Activated CD4-positive, alpha-beta T cell treated with anti-CD3 and anti-CD28 coated beads, Interleukin-2, amount 50 U/mL, for 24 hours (primary cell): ENCODE measurements around the gene FAM151A.
"Not testable (repeated sequence)": the region's sequence is repeated elsewhere in the genome, so short reads cannot be mapped to it uniquely, and the experiment has no call there.

ENCODE experiments used
- DNase-seq, 2 donors: peaks; one replicate each; pipeline ENCODE4 v3.0.0-alpha.2; 2020; ENCODE audit warnings: low read depth in 1 of 2, low spot score in 1 of 2

The FAM151A gene

DNA sequence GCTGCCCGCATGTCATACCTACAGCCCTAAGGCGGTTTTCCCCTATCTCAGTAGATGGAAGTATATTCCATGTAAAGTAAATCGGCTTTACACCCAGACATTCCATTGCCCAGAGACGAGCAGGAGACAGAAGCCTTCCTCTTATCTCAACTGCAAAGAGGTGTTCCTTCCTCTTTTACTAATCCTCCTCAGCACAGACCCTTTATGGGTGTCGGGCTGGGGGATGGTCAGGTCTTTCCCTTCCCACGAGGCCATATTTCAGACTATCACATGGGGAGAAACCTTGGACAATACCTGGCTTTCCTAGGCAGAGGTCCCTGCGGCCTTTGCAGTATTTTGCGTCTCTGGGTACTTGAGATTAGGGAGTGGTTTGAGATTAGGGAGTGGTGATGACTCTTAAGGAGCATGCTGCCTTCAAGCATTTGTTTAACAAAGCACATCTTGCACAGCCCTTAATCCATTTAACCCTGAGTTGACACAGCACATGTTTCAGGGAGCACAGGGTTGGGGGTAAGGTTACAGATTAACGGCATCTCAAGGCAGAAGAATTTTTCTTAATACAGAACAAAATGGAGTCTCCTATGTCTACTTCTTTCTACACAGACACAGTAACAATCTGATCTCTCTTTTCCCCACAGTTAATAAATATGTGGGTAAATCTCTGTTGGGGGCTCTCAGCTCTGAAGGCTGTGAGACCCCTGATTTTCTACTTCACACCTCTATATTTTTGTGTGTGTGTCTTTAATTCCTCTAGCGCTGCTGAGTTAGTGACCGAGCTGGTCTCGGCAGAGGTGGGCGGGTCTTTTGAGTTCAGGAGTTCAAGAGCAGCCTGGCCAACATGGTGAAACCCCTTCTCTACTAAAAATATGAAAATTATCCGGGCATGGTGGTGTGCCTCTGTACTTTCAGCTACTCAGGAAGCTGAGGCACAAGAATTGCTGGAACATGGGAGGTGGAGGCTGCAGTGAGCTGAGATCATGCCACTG is 13.4 kb upstream of the FAM151A start:
- DNase-seq: not testable (repeated sequence)

DNA sequence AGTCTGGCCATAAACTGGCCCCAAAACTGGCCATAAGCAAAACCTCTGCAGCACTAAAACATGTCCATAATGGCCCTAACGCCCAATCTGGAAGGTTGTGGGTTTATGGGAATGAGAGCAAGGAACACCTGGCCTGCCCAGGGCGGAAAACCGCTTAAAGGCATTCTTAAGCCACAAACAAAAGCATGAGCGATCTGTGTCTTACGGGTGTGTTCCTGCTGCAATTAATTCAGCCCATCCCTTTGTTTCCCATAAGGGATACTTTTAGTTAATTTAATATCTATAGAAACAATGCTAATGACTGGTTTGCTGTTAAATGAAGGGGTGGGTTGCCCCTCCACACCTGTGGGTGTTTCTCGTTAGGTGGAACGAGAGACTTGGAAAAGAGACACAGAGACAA is 12.5 kb upstream of the FAM151A start:
- not testable (repeated sequence) for DNase-seq

DNA sequence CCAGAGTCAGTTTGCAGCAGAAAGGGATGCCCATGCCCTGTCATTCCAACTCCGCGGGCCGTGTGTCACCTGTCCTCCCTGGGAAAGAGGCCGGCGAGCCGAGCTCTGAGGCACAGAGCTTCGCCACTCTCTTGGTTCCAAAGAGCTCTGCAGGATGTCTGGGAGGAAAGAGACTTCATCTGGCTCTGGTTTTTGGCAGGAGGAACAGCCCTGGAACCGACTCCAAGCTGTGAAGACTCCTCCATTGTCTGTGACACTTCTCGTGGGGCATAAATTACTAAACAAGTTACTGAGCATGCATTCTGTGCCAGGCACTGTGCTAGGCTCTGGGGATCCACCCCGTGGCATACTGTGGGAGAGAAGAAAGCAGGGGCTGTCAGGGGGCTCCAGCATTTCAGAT is 3.9 kb upstream of the FAM151A start:
- no peak for DNase-seq

DNA sequence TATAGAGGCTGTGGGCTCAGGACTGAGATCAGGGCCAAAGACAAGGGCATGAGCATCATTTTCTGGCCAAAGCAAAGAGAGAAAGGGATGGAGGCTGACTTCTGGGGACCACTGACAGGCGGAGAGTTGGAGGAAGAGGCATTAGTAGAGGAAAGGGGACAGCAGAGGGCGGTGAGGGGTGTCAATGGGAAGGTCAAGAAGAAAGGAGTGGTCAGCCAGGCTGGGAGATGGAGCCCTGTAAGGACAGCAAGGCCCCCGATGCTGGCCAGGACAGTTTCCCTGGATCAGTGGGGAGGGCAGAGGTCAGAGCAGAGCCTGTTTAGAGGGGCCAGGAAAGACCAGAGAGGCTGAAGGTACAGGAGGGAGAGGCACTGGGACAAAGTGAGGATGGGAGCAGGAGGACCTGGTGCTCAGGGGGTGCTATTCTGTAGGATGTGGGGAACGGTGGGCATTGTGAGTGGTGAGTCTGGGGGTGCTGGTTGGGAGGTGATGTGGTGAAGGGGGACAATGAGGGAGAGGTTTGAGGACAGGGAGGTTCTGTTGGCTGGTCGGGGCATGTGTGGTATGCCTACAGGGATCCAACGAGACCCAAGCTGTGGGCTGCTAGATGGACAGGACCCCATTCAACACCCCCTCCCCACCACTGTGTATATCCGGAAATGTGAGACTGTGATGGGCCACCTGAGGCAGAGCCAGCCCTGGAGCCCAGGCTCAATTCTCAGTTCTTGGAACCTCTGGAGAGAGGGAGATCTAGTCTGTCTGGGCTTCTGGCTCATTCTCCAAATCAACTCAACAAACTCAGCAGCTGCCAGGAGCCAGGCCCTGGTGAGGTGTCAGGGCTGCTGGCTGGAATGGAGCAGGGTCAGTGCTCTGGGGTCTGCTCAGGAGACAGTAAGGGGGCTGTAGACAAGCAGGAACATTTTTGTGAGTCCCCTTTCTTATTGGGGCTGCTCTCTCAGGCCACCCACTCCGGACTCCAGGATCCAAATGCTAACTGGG is 1.4 kb upstream of the FAM151A start:
- no peak for DNase-seq

DNA sequence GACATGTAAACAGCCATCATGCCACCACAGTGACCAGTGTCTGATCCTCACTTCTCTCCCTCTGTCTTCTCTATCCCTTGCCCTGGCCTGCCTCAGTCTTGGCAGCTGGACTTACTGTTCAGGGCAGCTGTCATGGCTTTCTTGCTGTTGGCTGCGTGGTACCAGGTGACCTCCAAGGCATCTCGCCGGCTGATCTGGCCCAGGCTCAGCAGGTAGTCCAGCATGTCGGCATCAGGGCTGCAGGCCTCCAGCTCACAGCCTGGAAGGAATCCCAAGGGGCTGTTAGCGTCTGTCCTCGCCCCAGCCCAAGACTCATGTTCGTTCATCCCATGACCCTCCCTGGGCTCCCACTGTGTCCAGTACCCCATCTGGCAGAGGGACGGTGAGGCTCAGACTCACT is 3.6 kb downstream of the FAM151A start:
- DNase-seq: no peak

DNA sequence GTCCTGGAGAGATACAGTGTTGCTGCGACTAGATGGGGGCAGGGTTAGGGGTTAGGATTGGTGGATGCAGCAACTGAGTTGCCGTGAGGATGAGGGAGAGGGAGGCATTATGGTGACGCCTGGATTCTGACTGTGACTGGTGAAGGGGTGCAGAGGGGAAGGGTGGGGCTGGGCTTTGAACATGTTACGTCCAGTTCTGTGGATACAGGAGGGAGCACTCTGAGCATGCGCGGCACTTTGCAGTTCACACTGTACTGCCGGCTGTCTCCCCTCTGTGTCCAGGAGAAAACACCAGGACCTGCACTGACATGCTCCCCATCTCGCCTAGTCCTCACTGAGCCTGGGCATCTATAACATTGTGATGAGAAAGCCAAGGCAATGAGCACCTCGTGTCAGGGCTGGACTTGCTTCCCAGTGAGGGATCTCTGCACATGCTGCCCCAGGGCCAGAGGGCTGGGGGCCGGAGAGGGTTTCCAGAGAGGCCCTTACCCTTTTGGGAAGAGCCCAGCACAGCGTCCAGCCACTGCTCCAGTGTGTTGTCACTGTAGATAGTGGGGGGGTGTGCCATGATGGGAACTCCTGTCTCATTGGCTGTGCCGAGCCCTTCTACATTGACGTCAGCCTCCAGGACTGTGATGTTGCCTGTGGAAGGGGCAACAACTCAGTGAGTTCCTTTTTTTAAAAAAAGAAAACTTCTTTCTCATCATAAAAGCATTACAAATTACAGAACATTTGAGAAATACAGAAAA is 7.6 kb downstream of the FAM151A start:
- DNase-seq: no peak

DNA sequence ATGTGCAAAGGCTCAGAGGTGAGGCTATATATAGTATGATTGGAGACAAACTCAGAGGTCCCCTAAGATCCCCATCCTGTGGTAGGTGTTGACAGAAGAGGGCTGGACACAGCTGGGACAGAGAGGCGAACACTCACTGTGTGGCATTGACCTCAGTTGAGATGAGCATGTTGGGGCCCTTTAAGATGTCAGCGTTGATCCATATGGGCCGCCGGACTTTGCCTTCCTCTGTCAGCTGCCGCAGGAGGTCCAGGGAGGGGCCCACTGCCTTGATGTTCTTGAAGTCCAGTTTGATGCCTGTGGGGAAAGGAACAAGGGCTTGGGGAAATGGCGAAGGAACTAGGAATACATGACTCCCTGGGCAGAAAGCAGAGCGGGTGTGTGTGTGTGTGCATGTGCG is 8.8 kb downstream of the FAM151A start:
- DNase-seq: no peak

DNA sequence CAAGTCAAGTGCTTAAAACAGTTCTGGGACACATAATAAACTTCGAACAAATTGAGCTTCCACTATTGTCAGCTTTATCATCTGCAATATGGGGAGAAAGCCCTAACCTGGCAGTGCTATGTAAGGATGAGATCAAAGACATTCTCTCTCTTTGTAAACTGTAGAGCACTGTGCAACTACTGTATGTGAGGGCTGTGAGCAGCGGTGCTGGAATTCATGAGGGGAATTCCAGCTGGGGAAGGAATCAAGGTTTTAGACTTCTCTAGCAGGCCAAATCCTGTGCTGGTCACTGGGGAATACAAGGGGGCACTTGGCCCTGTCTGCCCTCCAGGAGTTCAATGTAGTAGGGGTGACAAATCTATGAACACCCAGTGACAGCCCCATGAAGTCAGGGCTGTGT is 9.3 kb downstream of the FAM151A start:
- DNase-seq: no peak

DNA sequence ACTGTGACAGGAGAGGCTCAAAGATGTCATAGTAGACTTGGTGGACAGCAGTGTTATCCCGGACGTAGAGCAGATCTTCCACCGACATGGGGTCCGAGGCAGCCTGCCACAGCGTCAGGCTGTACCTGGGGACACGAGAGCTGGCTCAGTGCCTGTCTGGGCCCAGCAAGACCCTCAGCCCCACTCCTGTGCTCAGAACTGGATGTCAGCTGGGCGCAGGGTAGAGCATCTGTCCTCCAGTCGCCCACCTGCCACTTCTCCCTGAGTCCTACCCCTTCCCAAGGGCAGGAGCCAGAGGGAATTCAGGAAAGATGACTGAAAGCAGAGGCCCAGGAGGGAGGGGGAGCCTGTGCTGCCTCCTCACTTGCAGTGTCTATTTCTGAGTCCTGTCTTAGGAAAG is 11.7 kb downstream of the FAM151A start:
- no peak for DNase-seq

DNA sequence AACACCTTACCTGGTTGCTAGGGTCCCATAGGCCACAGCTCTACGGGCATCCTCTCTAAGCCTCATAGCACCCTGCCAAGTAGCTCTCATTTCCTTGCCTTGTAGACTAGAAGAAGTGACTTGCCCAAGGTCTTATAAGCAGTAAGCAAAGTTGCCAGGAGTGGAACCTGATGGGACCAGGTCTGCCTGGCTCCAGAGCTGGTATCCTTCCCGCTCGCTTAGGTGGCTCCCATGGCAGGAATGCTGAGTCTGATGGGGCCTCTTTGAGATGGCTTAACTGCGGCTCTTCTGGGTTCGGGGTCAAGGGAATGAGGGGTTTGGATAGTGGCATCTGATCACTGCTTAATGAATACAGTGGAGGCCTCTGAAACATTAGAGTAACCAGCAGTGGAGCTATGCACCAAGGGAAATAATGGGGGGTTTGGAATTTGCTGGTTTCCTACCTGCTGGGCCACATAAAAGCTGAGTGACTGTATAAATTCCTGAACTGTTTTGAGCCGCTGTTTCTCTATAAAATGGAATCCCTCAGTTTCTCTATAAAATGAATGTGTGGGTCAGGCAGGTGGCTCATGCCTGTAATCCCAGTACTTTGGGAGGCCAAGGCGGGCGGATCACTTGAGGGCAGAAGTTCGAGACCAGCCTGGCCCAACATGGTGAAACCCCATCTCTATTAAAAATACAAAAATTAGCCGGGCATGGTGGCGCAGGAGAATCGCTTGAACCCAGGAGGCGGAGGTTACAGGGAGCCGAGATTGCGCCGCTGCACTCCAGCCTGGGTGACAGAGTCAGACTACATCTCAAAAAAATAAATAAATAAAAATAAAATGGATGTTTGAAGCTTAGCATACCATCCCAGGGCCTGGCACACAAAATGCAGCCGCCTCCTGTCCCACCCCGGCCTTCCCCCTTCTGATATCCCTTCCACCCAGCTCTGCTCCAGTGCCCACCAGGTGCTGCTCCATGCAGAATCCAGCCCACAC is 12.4 kb downstream of the FAM151A start:
- no peak for DNase-seq

DNA sequence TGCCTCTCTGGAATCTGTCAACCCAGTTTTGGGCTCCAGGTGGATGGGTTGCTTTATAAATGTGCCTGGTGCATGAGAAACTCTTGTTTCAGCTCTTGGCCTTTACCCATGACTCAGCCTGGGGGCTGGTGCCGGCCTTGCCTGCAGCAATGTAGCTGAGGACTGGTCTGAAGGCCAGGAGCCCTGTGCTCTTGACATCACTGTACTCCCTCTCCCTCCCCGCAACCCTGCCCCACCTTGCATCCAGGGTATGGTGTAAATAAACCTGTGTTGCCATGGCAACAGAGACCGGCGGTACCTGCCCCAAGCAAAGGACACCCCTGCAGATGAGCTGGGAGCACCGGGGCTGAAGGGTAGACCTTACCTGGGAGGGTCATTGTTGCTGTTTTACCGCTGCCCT is 13.3 kb downstream of the FAM151A start:
- no peak for DNase-seq

DNA sequence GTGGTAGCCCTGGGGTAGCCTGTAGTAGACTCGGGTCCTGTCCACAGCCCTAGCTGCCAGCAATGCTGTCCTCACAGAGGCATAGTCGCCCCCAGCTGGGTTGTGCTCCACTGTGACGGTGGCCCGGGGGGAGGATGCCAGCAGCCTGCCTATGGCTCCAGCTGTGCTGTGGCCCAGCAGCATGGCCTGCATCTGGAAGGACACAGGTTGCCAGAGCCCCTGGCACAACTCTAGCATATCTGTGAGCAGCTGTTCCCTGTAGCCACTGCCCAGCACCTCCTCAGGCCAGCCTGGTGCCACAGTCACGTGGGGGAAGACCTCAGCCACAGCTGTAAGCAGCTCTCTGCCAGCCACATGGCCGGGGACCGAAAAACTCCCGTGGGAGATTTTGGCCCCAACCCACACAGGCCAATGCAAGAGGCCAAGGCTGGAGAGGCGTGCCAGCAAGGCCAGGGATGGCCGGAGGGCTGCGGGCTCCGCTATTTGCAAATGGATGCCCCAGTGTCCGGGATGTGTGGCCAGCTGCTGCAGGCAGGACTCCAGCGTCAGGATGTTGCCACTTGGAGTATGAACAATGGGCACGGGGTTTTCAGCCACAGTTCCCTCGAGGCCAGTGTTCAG is 13.9 kb downstream of the FAM151A start:
- no peak for DNase-seq

DNA sequence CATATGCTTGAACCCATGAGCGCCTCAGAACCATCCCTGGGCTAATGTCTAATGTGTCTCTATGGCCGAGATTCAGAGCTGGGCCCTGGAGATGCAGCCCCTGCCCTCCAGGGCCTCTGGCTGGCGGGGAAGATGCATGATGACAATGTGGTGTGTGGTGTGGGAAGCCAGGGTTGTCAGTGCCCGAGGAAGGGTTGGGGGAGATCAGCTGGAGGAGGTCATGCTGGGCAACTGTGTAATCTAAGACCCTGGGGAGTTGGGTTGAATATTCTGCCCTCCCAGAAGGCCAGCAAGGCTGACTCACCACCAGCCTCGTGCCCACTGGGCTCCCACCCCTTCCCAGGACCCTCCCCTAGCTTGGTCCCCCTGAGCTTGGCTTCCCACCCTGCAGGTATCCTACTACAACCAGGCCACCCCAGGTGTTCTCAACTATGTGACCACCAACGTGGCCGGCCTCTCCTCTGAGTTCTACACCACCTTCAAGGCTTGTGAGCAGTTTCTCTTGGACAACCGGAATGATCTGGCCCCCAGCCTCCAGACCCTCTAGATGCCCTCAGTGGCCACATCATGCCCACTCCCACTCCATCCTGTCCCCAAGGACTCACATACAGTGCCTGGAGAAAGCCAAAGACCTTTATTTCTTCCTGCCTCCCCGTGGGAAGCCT is 14.6 kb downstream of the FAM151A start:
- DNase-seq: no peak

DNA sequence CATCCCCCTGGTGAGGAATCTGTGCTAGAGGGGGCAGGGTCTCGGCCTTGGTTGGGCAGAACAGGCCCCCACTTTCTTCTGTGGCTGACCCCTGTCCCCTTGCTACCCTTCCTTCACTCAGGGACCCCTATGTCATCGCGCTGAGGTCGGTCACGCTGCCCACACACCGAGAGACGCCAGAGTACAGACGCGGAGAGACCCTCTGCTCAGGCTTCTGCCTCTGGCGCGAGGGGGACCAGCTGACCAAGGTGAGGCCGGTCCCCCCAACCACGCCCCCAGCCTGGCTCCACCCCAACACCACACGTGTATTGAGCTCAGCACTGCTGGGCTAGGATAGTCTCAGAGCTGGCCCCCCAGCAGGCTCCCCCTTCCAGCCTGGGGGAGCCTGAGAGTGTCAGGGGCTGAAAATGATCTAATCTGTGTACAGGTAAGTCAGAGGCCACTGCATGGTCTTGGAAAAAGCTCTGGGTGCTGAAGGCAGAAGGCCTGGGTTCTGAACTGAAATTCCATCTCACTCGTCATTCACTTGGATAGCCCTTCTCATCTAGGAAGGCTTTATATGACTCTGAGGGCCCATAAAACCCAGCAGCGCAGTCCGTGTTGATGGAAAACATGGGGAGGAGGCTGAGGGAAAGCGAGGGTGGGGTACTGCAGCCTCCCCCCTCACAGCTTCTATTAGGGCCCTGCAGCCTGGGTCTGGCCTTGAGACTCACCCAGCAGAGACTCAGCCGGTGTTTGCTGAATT is 15.3 kb downstream of the FAM151A start:
- DNase-seq: no peak

DNA sequence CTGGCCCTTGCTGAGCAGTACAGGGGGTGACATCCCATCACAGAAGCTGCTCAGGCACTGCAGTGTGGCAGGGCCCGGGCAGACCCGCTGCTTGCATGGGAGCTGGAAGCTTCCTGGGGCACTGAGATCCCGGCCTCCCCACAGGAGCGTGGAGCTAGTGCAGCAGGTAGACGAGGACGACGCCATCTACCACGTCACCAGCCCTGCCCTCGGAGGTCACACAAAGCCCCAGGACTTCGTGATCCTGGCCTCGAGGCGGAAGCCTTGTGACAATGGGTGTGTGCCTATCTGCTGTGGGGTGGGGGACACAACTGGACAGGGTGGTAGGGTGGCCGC is 16.4 kb downstream of the FAM151A start:
- no peak for DNase-seq

DNA sequence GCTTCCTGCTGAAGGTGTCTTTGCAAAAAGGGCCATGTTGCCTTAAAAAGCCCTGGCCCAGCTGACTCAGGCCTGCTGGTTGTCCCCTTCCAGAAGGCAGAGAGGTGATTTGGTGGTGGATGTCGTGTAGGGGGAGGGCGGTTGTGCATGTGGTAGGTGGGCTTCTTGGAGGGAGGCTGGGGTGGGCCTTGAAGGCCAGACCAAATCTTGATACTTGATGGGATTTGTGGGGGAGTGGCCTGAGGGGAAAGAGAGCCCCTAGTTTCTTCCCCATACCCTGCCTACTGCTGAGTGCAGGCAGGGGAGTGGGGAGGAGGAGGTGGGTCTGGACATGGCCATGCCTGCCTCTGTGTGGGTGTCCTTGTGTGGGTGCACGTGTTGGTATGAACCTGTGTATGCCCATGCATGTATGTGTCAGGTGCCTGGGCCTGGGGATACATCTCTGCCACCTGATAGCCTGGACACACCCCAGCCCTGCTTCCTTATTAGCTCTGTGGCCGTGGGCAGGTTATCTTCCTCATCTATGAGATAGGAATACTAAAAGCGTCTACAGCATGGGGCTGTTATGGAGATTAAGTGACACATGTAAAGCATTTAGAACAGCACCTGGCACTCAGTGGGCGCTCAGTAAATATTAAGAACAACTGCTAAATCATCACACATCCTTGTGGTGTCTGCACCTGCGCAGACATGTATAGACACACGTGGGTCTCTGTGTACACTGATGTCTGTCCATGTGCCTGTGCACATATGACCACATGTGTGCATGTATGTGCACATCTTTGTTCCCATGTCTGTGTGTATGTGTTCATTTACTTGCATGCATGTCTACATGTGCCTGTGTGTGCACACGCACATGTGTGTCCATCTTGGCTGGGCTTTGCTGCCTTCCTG is 17.0 kb downstream of the FAM151A start:
- DNase-seq: no peak
